K562 (cell line): ENCODE results near the gene HPS1. TPM values are rescaled to one million over a fixed set of nuclear protein-coding genes. Genes with fewer than 3 reads are reported as not detected.

Experiments
- ATAC-seq: fragments of 200-7000 bp; cut with Tn5 transposase; 3 replicates; pipeline ENCODE4 v1.9.1; 2020; ENCODE audit warnings: moderate library complexity
- BruUV-seq: library from RNA; stranded (reverse); fragments of 400-500 nt; replicated peaks from 2 replicates; lab custom pipeline; 2021; lab: Mats Ljungman, UMichigan
- CTCF ChIA-PET: fragments of 300-600 bp; formaldehyde crosslinking; extraction: SDS; loops from one replicate; lab custom pipeline; 2021; ENCODE audit warnings: low intra/inter-chr PET ratio; lab: Yijun Ruan, JAX
- POLR2A ChIA-PET: fragments of 300-600, 350-650 bp; sonication (Branson Sonifier 250); formaldehyde crosslinking; extraction: SDS; loops from one replicate; lab custom pipeline; 2021; ENCODE audit warnings: antibody characterized with exemption, inconsistent platforms; lab: Yijun Ruan, JAX
- DNase-seq, 4 experiments: peaks; one replicate each; pipeline versions ENCODE4 v3.0.0 to v3.0.0-alpha.2; 2011 to 2018; ENCODE audit warnings: low spot score in 3 of 4, mixed read lengths in 3 of 4; ENCODE audit errors: extremely low read depth in 1 of 4
- FAIRE-seq: peaks from 2 replicates; lab custom pipeline; 2011; peaks lifted over from hg19 to GRCh38; lab: Jason Lieb, UNC
- H2AFZ ChIP-seq: 2 replicates; pipeline ENCODE4 v1.6.0; 2011; ENCODE audit warnings: low read depth, low read length, control low read depth, inconsistent platforms
- H3K27ac ChIP-seq: fragments of 200-600 bp; 3 replicates; pipeline ENCODE4 v1.8.0; 2011; ENCODE audit warnings: low read depth, mild to moderate bottlenecking, control low read depth, inconsistent platforms, low read length, moderate library complexity, mixed read lengths; ENCODE audit errors: extremely low read depth
- H3K27me3 ChIP-seq, 2 experiments: fragments of 300-600 bp in 1 of 2; 2 replicates in 1 of 2; 3 replicates in 1 of 2; pipeline versions ENCODE4 v1.6.0 to v1.8.0; 2011; ENCODE audit warnings: inconsistent platforms in 2 of 2, low read length in 2 of 2, mild to moderate bottlenecking in 1 of 2, mixed read lengths in 1 of 2, moderate library complexity in 1 of 2; ENCODE audit not compliant: control insufficient read depth in 2 of 2, insufficient read depth in 2 of 2
- H3K36me3 ChIP-seq: fragments of 300-600 bp; 3 replicates; pipeline ENCODE4 v1.8.0; 2011; ENCODE audit warnings: mild to moderate bottlenecking, low read length, inconsistent platforms; ENCODE audit not compliant: control insufficient read depth, insufficient read depth
- H3K4me1 ChIP-seq, 2 experiments: fragments of 200-600 bp in 1 of 2; replicated peaks in 1 of 2; 2 replicates in 1 of 2; 3 replicates in 1 of 2; pipeline versions ENCODE4 v1.5.1 to v1.8.0; 2011; ENCODE audit warnings: inconsistent platforms in 2 of 2, low read length in 2 of 2, mild to moderate bottlenecking in 1 of 2, mixed read lengths in 1 of 2, moderate library complexity in 1 of 2; ENCODE audit not compliant: control insufficient read depth in 2 of 2, insufficient read depth in 2 of 2
- H3K4me2 ChIP-seq: 2 replicates; pipeline ENCODE4 v1.6.1; 2011; ENCODE audit warnings: low read length, control low read depth, inconsistent platforms, mixed read lengths; ENCODE audit not compliant: insufficient read depth
- H3K4me3 ChIP-seq: fragments of 200-600 bp; sonication (generic), shearing (Covaris generic); 2 replicates; pipeline ENCODE4 v1.5.1; 2016; ENCODE audit warnings: control low read depth, inconsistent platforms
- H3K79me2 ChIP-seq: fragments of 200-600 bp; 3 replicates; pipeline ENCODE4 v1.8.0; 2011; ENCODE audit warnings: low read length, inconsistent platforms; ENCODE audit not compliant: control insufficient read depth, insufficient read depth
- H3K9ac ChIP-seq, 2 experiments: 2 replicates each; pipeline versions ENCODE4 v1.6.0 to v1.6.1; 2011; ENCODE audit warnings: low read depth in 2 of 2, low read length in 2 of 2, control low read depth in 1 of 2, inconsistent platforms in 1 of 2, mild to moderate bottlenecking in 1 of 2, mixed read lengths in 1 of 2; ENCODE audit not compliant: insufficient read depth in 1 of 2
- H3K9me1 ChIP-seq: one replicate; pipeline ENCODE4 v1.6.0; 2011; ENCODE audit warnings: inconsistent platforms, mild to moderate bottlenecking, low read length, moderate library complexity; ENCODE audit not compliant: control insufficient read depth, insufficient read depth
- H3K9me3 ChIP-seq: replicated peaks from 2 replicates; pipeline ENCODE4 v1.5.1; 2011; ENCODE audit warnings: low read depth, low read length, inconsistent platforms; ENCODE audit not compliant: control insufficient read depth, insufficient read depth
- H4K20me1 ChIP-seq: replicated peaks from 2 replicates; pipeline ENCODE4 v1.6.1; 2011; ENCODE audit warnings: low read length, inconsistent platforms, mixed read lengths; ENCODE audit not compliant: control insufficient read depth, insufficient read depth
- CTBP1 ChIP-seq: fragments of 450-650 bp; IDR thresholded peaks from 2 replicates; pipeline ENCODE4 v1.6.1; 2016; ENCODE audit warnings: borderline replicate concordance
- ERF ChIP-seq: fragments of 450-650 bp; formaldehyde crosslinking; IDR thresholded peaks from 2 replicates; pipeline ENCODE4 v1.4.0; 2020; ENCODE audit warnings: mild to moderate bottlenecking, mixed read lengths
- ETV1 ChIP-seq: fragments of 450-650 bp; conservative IDR thresholded peaks from 2 replicates; pipeline ENCODE4 v1.6.1; 2016; ENCODE audit warnings: missing genetic modification characterization, control low read depth, low read depth, missing compliant biosample characterization
- KLF1 ChIP-seq: fragments of 450-650 bp; IDR thresholded peaks from 2 replicates; pipeline ENCODE4 v1.6.1; 2016; ENCODE audit warnings: missing genetic modification characterization, missing compliant biosample characterization
- MAFF ChIP-seq: IDR thresholded peaks from 2 replicates; pipeline ENCODE4 v1.6.1; 2012; ENCODE audit warnings: low read length, improper control_type of control experiment
- NFE2 ChIP-seq: IDR thresholded peaks from 2 replicates; pipeline ENCODE4 v1.6.1; 2014; ENCODE audit warnings: antibody characterized with exemption, low read depth
- RAD21 ChIP-seq, 2 experiments: fragments of 250-450 bp in 1 of 2; fragments of 450-650 bp in 1 of 2; sonication (Bioruptor Pico) in 1 of 2; formaldehyde crosslinking in 1 of 2; IDR thresholded peaks in 1 of 2; conservative IDR thresholded peaks in 1 of 2; 2 replicates each; pipeline versions ENCODE4 v1.4.0 to v1.8.0; 2020 to 2022; ENCODE audit warnings: mild to moderate bottlenecking in 2 of 2, moderate library complexity in 1 of 2
- RBM34 ChIP-seq: fragments of 200-400 bp; formaldehyde crosslinking; IDR thresholded peaks from 2 replicates; pipeline ENCODE4 v1.6.1; 2018; ENCODE audit warnings: low read length, borderline replicate concordance; ENCODE audit not compliant: insufficient read depth
- RFX1 ChIP-seq: fragments of 450-650 bp; IDR thresholded peaks from 2 replicates; pipeline ENCODE4 v1.6.1; 2016; ENCODE audit warnings: mild to moderate bottlenecking, moderate library complexity
- SMAD1 ChIP-seq: fragments of 150-350 bp; IDR thresholded peaks from 2 replicates; pipeline ENCODE4 v1.6.1; 2014; ENCODE audit warnings: low read length, low read depth; ENCODE audit not compliant: partially characterized antibody
- SMC3 ChIP-seq: conservative IDR thresholded peaks from 2 replicates; pipeline ENCODE4 v1.6.1; 2011; ENCODE audit warnings: low read depth, low read length, improper control_type of control experiment; ENCODE audit not compliant: insufficient read depth
- TAF9B ChIP-seq: fragments of 450-650 bp; IDR thresholded peaks from 2 replicates; pipeline ENCODE4 v1.6.1; 2018; ENCODE audit warnings: mild to moderate bottlenecking; ENCODE audit not compliant: partially characterized antibody
- ZNF146 ChIP-seq: IDR thresholded peaks from one replicate; pipeline ENCODE4 v1.6.1; 2018; ENCODE audit warnings: missing compliant biosample characterization; ENCODE audit not compliant: unreplicated experiment
- WGBS: fragments of 100-300 bp; shearing (Covaris generic); methylation state at CpG from one replicate; pipeline ENCODE4 v1.1.6; 2016; ENCODE audit warnings: low coverage, mixed read lengths; ENCODE audit not compliant: insufficient coverage; ENCODE audit errors: missing lambda C conversion rate; 5-methylcytosine and 5-hydroxymethylcytosine counted together
- in situ Hi-C: fragments of 300-500 bp; cut with MboI; formaldehyde crosslinking; loops from 4 replicates; pipeline ENCODE4 v1.15.0; 2018; ENCODE audit warnings: inconsistent platforms, mixed read lengths
- intact Hi-C: fragments of 100-400 bp; cut with micrococcal nuclease; formaldehyde crosslinking; loops from 2 replicates; pipeline ENCODE4 v1.14.2; 2022
- polyA plus RNA-seq, 8 experiments: library from polyadenylated mRNA; depleted of rRNA in 4 of 8; stranded (reverse) in 5 of 8; unstranded in 3 of 8; fragments of >200 nt; fragmentation: Nextera tagmentation in 2 of 8; fragmentation: Illumina TruSeq in 1 of 8; extraction: Ambion mirVana in 2 of 8; extraction: Trizol in 1 of 8; gene quantifications; 2 replicates each; pipeline versions ENCODE4 v1.2.1 to v1.2.3, GENCODE V29; 2011 to 2014; ENCODE audit warnings: inconsistent platforms in 1 of 8, missing spikeins in 1 of 8
- total RNA-seq, 7 experiments: library from RNA; depleted of rRNA in 6 of 7; stranded (reverse); fragments of >200 nt in 6 of 7; fragmentation: Illumina TruSeq in 2 of 7; extraction: Trizol in 2 of 7; gene quantifications; 2 replicates each; pipeline versions ENCODE4 v1.2.1 to v1.2.3, GENCODE V29; 2011 to 2021; ENCODE audit warnings: low replicate concordance in 1 of 7
- TF ChIP-seq, protein P1 (sequence below), 3 experiments: IDR thresholded peaks in 2 of 3; conservative IDR thresholded peaks in 1 of 3; 2 replicates each; pipeline ENCODE4 v1.5.1; 2011 to 2012; ENCODE audit warnings: low read length in 3 of 3, mild to moderate bottlenecking in 3 of 3, control low read depth in 2 of 3, improper control_type of control experiment in 1 of 3, inconsistent platforms in 1 of 3, low read depth in 1 of 3, mixed read lengths in 1 of 3, moderate library complexity in 1 of 3; ENCODE audit not compliant: insufficient read depth in 2 of 3
- TF ChIP-seq, protein P2 (sequence below): sonication (generic); formaldehyde crosslinking; IDR thresholded peaks from 2 replicates; pipeline ENCODE4 v1.8.1; 2023; ENCODE audit warnings: missing genetic modification reagents, mild to moderate bottlenecking, borderline replicate concordance

Gene HPS1
- total and polyA plus RNA-seq, 9 of the 15 experiments (the other 6 are each of a cell fraction or from before 2014, with no cell fraction given), result 18.1 to 43.6 (median 26.3) TPM

DNA sequence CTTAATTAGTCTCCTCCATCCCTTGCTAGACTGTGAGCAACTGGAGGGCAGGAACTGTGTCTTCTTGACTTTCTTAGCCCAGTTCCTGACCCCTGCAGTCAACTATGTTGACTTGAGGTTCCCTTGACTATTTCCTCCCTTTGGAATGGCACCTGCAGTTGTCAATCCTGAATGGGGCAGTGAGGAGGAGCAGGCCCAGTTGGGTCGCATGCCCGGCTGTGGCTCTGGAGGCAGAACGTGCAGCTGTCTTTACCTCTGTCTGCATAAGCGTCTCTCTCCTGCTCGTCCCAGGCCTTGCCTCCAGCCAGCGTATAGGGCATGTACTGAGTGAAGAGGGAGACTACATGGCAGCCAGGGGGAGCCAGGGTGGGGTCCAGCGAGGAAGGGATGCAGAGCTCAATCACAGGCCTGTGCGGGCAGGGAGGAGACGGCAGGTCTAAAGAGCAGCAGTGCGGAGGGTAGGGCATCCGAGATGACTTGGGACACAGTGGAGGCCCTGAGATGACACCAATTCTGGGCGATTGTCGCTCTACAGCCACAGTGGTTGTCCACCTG lies 58.6 kb downstream of the HPS1 start:
- intact Hi-C loops, result no loop called here
- Histone ChIP-seq H3K4me1 (peaks cover 0 to 6% of the 10 kb centered on the region in 2 experiments; a peak in 2 of 5 replicates), H3K27ac (no peak overlapping the region), H3K9me3 (no peaks in the 10 kb centered on the region), H3K27me3 (peaks cover 3 to 73% of the 10 kb centered on the region in 2 experiments; a peak in 3 of 5 replicates), H3K79me2 (no peaks in the 10 kb centered on the region), H3K9ac (no peak overlapping the region), H3K4me2 (no peak overlapping the region), H4K20me1 (peaks cover 7% of the 10 kb centered on the region; the same call in 1 of the 2 replicates), H3K36me3 (no peaks in the 10 kb centered on the region), H3K4me3 (no peak overlapping the region), H3K9me1 (no peaks in the 10 kb centered on the region), H2AFZ (no peak overlapping the region)
- WGBS, result 7% methylated on average over 13 of the region's 13 CpGs
- ChIA-PET POLR2A (no interaction called here), CTCF (no interaction called here)
- peak; percentile 95 for ATAC-seq
- FAIRE-seq, result no peak
- peak; percentile 32 to 49 (median 34) for DNase-seq
- in situ Hi-C loops, result no loop called here
- no TSS peak for BruUV-seq
- 0 out of 4 replicates have a peak, but pooled peaks of 1 of the 2 experiments have one; percentile 10 for TF ChIP-seq RAD21 (CRISPR knock-in tag; conservative IDR thresholded peaks at IDR 0.05 in 1 of 2, IDR thresholded peaks at IDR 0.05 in 1 of 2)
- no peak for TF ChIP-seq ETV1 (tag)
- TF ChIP-seq ERF, result no peak
- TF ChIP-seq SMAD1, result no peak
- peak; percentile 62; the same call in 1 of the 2 replicates for TF ChIP-seq CTBP1
- TF ChIP-seq RBM34, result no peak
- TF ChIP-seq, protein P1, sequence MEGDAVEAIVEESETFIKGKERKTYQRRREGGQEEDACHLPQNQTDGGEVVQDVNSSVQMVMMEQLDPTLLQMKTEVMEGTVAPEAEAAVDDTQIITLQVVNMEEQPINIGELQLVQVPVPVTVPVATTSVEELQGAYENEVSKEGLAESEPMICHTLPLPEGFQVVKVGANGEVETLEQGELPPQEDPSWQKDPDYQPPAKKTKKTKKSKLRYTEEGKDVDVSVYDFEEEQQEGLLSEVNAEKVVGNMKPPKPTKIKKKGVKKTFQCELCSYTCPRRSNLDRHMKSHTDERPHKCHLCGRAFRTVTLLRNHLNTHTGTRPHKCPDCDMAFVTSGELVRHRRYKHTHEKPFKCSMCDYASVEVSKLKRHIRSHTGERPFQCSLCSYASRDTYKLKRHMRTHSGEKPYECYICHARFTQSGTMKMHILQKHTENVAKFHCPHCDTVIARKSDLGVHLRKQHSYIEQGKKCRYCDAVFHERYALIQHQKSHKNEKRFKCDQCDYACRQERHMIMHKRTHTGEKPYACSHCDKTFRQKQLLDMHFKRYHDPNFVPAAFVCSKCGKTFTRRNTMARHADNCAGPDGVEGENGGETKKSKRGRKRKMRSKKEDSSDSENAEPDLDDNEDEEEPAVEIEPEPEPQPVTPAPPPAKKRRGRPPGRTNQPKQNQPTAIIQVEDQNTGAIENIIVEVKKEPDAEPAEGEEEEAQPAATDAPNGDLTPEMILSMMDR (IDR thresholded peaks at IDR 0.05 in 2 of 3, conservative IDR thresholded peaks at IDR 0.05 in 1 of 3; ENCODE audit: insufficient read depth in 2 of 3, low read depth in 1 of 3, low read length in 3 of 3), result peak; percentile 43 to 60 (median 49)
- TF ChIP-seq NFE2, result no peak
- no peak for TF ChIP-seq MAFF
- TF ChIP-seq KLF1 (tag), result peak; percentile 82
- TF ChIP-seq TAF9B, result no peak
- no peak for TF ChIP-seq RFX1
- no peak for TF ChIP-seq ZNF146 (CRISPR knock-in tag)
- TF ChIP-seq, protein P2, sequence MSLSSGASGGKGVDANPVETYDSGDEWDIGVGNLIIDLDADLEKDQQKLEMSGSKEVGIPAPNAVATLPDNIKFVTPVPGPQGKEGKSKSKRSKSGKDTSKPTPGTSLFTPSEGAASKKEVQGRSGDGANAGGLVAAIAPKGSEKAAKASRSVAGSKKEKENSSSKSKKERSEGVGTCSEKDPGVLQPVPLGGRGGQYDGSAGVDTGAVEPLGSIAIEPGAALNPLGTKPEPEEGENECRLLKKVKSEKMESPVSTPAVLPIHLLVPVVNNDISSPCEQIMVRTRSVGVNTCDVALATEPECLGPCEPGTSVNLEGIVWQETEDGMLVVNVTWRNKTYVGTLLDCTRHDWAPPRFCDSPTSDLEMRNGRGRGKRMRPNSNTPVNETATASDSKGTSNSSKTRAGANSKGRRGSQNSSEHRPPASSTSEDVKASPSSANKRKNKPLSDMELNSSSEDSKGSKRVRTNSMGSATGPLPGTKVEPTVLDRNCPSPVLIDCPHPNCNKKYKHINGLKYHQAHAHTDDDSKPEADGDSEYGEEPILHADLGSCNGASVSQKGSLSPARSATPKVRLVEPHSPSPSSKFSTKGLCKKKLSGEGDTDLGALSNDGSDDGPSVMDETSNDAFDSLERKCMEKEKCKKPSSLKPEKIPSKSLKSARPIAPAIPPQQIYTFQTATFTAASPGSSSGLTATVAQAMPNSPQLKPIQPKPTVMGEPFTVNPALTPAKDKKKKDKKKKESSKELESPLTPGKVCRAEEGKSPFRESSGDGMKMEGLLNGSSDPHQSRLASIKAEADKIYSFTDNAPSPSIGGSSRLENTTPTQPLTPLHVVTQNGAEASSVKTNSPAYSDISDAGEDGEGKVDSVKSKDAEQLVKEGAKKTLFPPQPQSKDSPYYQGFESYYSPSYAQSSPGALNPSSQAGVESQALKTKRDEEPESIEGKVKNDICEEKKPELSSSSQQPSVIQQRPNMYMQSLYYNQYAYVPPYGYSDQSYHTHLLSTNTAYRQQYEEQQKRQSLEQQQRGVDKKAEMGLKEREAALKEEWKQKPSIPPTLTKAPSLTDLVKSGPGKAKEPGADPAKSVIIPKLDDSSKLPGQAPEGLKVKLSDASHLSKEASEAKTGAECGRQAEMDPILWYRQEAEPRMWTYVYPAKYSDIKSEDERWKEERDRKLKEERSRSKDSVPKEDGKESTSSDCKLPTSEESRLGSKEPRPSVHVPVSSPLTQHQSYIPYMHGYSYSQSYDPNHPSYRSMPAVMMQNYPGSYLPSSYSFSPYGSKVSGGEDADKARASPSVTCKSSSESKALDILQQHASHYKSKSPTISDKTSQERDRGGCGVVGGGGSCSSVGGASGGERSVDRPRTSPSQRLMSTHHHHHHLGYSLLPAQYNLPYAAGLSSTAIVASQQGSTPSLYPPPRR (CRISPR knock-in tag), result no peak
- TF ChIP-seq SMC3, result 0 out of 2 replicates have a peak, but pooled peaks have one; percentile 13
